Measurements from ENCODE around the gene PCDHGB7.
"Not testable (repeated sequence)": the region's sequence is repeated elsewhere in the genome, so short reads cannot be mapped to it uniquely, and the experiment has no call there.

The PCDHGB7 gene

GRCh38 chr5:141430332-141431113 is 13.0 kb downstream of the PCDHGB7 start, which contains the start of gene PCDHGA12:
Gene PCDHGA12 (plus strand): TSS chr5:141430507. CDS start chr5:141430760, 253 bp downstream.
- no peak for DNase-seq

- DNase-seq = no peak
Measured at GRCh38 chr5:141431286-141431685, 13.8 kb downstream of the PCDHGB7 start.

- not testable (repeated sequence) for DNase-seq
Measured at GRCh38 chr5:141432308-141432707, 14.8 kb downstream of the PCDHGB7 start.

GRCh38 chr5:141432726-141433125 is 15.2 kb downstream of the PCDHGB7 start:
- DNase-seq = not testable (repeated sequence)

- DNase-seq = no peak
Measured at GRCh38 chr5:141434006-141434405, 16.5 kb downstream of the PCDHGB7 start.

- no peak for DNase-seq
Measured at GRCh38 chr5:141437221-141437620, 19.7 kb downstream of the PCDHGB7 start.

- no peak for DNase-seq
Measured at GRCh38 chr5:141439411-141440141, 22.1 kb downstream of the PCDHGB7 start.

GRCh38 chr5:141440341-141440740 is 22.9 kb downstream of the PCDHGB7 start:
- no peak for DNase-seq

GRCh38 chr5:141441571-141442170 is 24.2 kb downstream of the PCDHGB7 start:
- no peak for DNase-seq

GRCh38 chr5:141465351-141465750 is 47.9 kb downstream of the PCDHGB7 start:
- no peak for DNase-seq

Data from activated gamma-delta T cell (primary cell).